K562 (cell line): ENCODE measurements around the gene SPEF1.

Experiments
- ATF2 ChIP-seq: sonication (generic); formaldehyde crosslinking; IDR thresholded peaks from 2 replicates; pipeline ENCODE4 v1.8.1; 2022; ENCODE audit warnings: missing genetic modification reagents
- BCL6 ChIP-seq: fragments of 250-450 bp; sonication (Bioruptor Pico); IDR thresholded peaks from 2 replicates; pipeline ENCODE4 v1.4.0; 2020
- EP400 ChIP-seq: fragments of 450-650 bp; IDR thresholded peaks from 2 replicates; pipeline ENCODE4 v1.6.1; 2017; ENCODE audit warnings: antibody characterized with exemption, mild to moderate bottlenecking, moderate library complexity
- NR2C2 ChIP-seq, 2 experiments: fragments of 200-800 bp in 1 of 2; sonication (Bioruptor generic) in 1 of 2; sonication (generic) in 1 of 2; formaldehyde crosslinking in 1 of 2; IDR thresholded peaks; 2 replicates each; pipeline versions ENCODE4 v1.6.1 to v1.8.0; 2016 to 2022; ENCODE audit warnings: mild to moderate bottlenecking in 1 of 2, missing compliant biosample characterization in 1 of 2, missing genetic modification characterization in 1 of 2, missing genetic modification reagents in 1 of 2
- SRSF7 ChIP-seq: fragments of 200-400 bp; formaldehyde crosslinking; optimal IDR thresholded peaks from 2 replicates; pipeline ENCODE3; 2017; ENCODE audit warnings: mild to moderate bottlenecking, low read depth, low read length
- ZNF253 ChIP-seq: fragments of 250-450 bp; sonication (Bioruptor Pico); conservative IDR thresholded peaks from 2 replicates; pipeline ENCODE4 v1.6.1; 2021; ENCODE audit warnings: mild to moderate bottlenecking
- ZNF384 ChIP-seq: IDR thresholded peaks from 2 replicates; pipeline ENCODE4 v1.6.1; 2012; ENCODE audit warnings: low read depth, low read length, improper control_type of control experiment

- TF ChIP-seq EP400 (no peak), BCL6 (no peak), ZNF253 (CRISPR knock-in tag) (no peak), SRSF7 (no peak), NR2C2 (CRISPR knock-in tag; IDR thresholded peaks at IDR 0.05) (no peak), NR2C2 (tag; IDR thresholded peaks at IDR 0.05) (no peak), ZNF384 (no peak), ATF2 (no peak)
These were observed 19.6 kb upstream of the SPEF1 start for GRCh38 chr20:3800878-3801260.
